Forelimb muscle (tissue), 1 donor: ENCODE data around the gene ATF7. TPM values are rescaled to one million over a fixed set of nuclear protein-coding genes. Genes with fewer than 3 reads are reported as not detected.

Source experiments
- DNase-seq: peaks from one replicate; pipeline ENCODE4 v3.0.0-alpha.2; 2013; ENCODE audit warnings: low read depth
- polyA plus RNA-seq: library from polyadenylated mRNA; unstranded; fragments of 120-200 nt; gene quantifications from one replicate; pipeline ENCODE4 v1.2.1, GENCODE V29; 2013; ENCODE audit not compliant: insufficient read length

Gene ATF7
- polyA plus RNA-seq, 1 donor = 49.7 TPM

- DNase-seq = peak; percentile 100
Measured at GRCh38 chr12:53500776-53501614, 125.2 kb downstream of the ATF7 start, which contains the start of gene TARBP2. Gene TARBP2 (plus strand): TSS chr12:53501283. CDS start chr12:53501409, 126 bp downstream.

- no peak for DNase-seq
Measured at GRCh38 chr12:53500142-53500775, 125.9 kb downstream of the ATF7 start.

GRCh38 chr12:53499266-53500141 lies 126.7 kb downstream of the ATF7 start, which contains the start of gene MAP3K12:
Gene MAP3K12 (minus strand): TSS chr12:53499458. CDS start chr12:53487391, 12,067 bp downstream.
- no peak for DNase-seq

GRCh38 chr12:53498235-53498630 lies 127.9 kb downstream of the ATF7 start:
- no peak for DNase-seq

GRCh38 chr12:53497461-53497860 lies 128.7 kb downstream of the ATF7 start:
- DNase-seq = no peak

GRCh38 chr12:53496752-53497032 lies 129.5 kb downstream of the ATF7 start:
- DNase-seq = no peak

GRCh38 chr12:53495903-53496751 lies 130.1 kb downstream of the ATF7 start:
- DNase-seq = peak; percentile 61

- DNase-seq = no peak
Measured at GRCh38 chr12:53493610-53494391, 132.4 kb downstream of the ATF7 start.

- DNase-seq = peak; percentile 85
Measured at GRCh38 chr12:53492830-53493609, 133.2 kb downstream of the ATF7 start.

GRCh38 chr12:53492188-53492587 lies 134.0 kb downstream of the ATF7 start:
- no peak for DNase-seq

GRCh38 chr12:53489242-53489864 lies 136.8 kb downstream of the ATF7 start:
- DNase-seq = no peak

GRCh38 chr12:53486736-53487487 lies 139.3 kb downstream of the ATF7 start:
- no peak for DNase-seq

- DNase-seq = no peak
Measured at GRCh38 chr12:53485955-53486735, 140.0 kb downstream of the ATF7 start.

- DNase-seq = no peak
Measured at GRCh38 chr12:53484686-53485575, 141.3 kb downstream of the ATF7 start.

- no peak for DNase-seq
Measured at GRCh38 chr12:53483979-53484377, 142.2 kb downstream of the ATF7 start.

- no peak for DNase-seq
Measured at GRCh38 chr12:53483225-53483978, 142.8 kb downstream of the ATF7 start.
